GM12864 (cell line): ENCODE data around the gene IQGAP2.

ENCODE experiments used
- DNase-seq: peaks from one replicate; pipeline ENCODE4 v3.0.0-alpha.2; 2011; ENCODE audit warnings: low read depth
- H3K4me3 ChIP-seq: 2 replicates; pipeline ENCODE4 v1.5.1; 2011; ENCODE audit warnings: mild to moderate bottlenecking, low read depth, low read length, control low read depth
- CTCF ChIP-seq: IDR thresholded peaks from 2 replicates; pipeline ENCODE4 v1.5.1; 2011; ENCODE audit warnings: low read depth, mild to moderate bottlenecking, moderate library complexity, low read length, control low read depth, inconsistent platforms; ENCODE audit errors: missing control alignments

Gene IQGAP2

GRCh38 chr5:76457674-76458485 is 54.8 kb downstream of the IQGAP2 start:
- DNase-seq, result no peak
- H3K4me3 ChIP-seq, result no peak overlapping the region
- TF ChIP-seq CTCF, result no peak

- TF ChIP-seq CTCF, result no peak
- DNase-seq, result no peak
Observed at GRCh38 chr5:76458486-76458830, 55.4 kb downstream of the IQGAP2 start.

GRCh38 chr5:76460104-76460503 is 57.0 kb downstream of the IQGAP2 start:
- H3K4me3 ChIP-seq, result no peak overlapping the region
- no peak for TF ChIP-seq CTCF
- no peak for DNase-seq

More at GRCh38 chr5:76458486-76458830, 55.4 kb downstream of the IQGAP2 start:
- no peak overlapping the region for H3K4me3 ChIP-seq

GRCh38 chr5:76462097-76462667 is 59.1 kb downstream of the IQGAP2 start:
- H3K4me3 ChIP-seq, result no peak overlapping the region
- no peak for TF ChIP-seq CTCF
- no peak for DNase-seq

- TF ChIP-seq CTCF, result no peak
- H3K4me3 ChIP-seq, result no peak overlapping the region
- DNase-seq, result no peak
Observed at GRCh38 chr5:76467216-76467615, 64.1 kb downstream of the IQGAP2 start.

GRCh38 chr5:76468635-76469425 is 65.7 kb downstream of the IQGAP2 start:
- no peak for DNase-seq
- TF ChIP-seq CTCF, result no peak
- no peak overlapping the region for H3K4me3 ChIP-seq
